PC-9 (cell line): ENCODE results near the gene C3orf52. TPM values are rescaled to one million over a fixed set of nuclear protein-coding genes. Genes with fewer than 3 reads are reported as not detected.

Experiments used
- BruUV-seq: library from RNA; stranded (reverse); fragments of 400-500 nt; replicated peaks from 2 replicates; lab custom pipeline; 2021; lab: Mats Ljungman, UMichigan
- CTCF ChIA-PET: fragments of 300-600 bp; sonication (Branson Sonifier 250); formaldehyde crosslinking; loops from one replicate; lab custom pipeline; 2022; ENCODE audit warnings: antibody characterized with exemption; lab: Charles Lee
- POLR2A ChIA-PET: fragments of 300-600 bp; sonication (Branson Sonifier 250); formaldehyde crosslinking; loops from one replicate; lab custom pipeline; 2022; ENCODE audit warnings: antibody characterized with exemption; ENCODE audit not compliant: unreplicated experiment; lab: Charles Lee
- DNase-seq, 2 experiments: peaks; one replicate each; pipeline versions ENCODE4 v3.0.0 to v3.0.0-alpha.2; 2015 to 2022; ENCODE audit warnings: mixed read lengths in 1 of 2
- H2AFZ ChIP-seq: fragments of 200-600 bp; sonication (generic); 2 replicates; pipeline ENCODE4 v1.8.1; 2017; ENCODE audit warnings: antibody characterized with exemption
- H3F3A ChIP-seq: fragments of 200-600 bp; sonication (generic); 2 replicates; pipeline ENCODE4 v1.8.1; 2017; ENCODE audit warnings: antibody characterized with exemption, mild to moderate bottlenecking, low read depth; ENCODE audit not compliant: insufficient read depth
- H3K27ac ChIP-seq: fragments of 200-600 bp; sonication (generic); 2 replicates; pipeline ENCODE4 v1.6.1; 2016; ENCODE audit warnings: mixed run types
- H3K27me3 ChIP-seq: fragments of 200-600 bp; sonication (generic); 2 replicates; pipeline ENCODE4 v1.6.1; 2016; ENCODE audit warnings: low read depth, mixed run types; ENCODE audit not compliant: insufficient read depth
- H3K36me3 ChIP-seq: fragments of 200-600 bp; sonication (generic); 2 replicates; pipeline ENCODE4 v1.6.1; 2016; ENCODE audit warnings: low read depth, mixed run types
- H3K4me1 ChIP-seq: fragments of 200-600 bp; sonication (generic); replicated peaks from 2 replicates; pipeline ENCODE4 v1.6.1; 2016; ENCODE audit warnings: mixed run types; ENCODE audit not compliant: insufficient read depth
- H3K4me2 ChIP-seq: fragments of 200-600 bp; sonication (generic); 2 replicates; pipeline ENCODE4 v1.6.1; 2017; ENCODE audit warnings: mixed run types
- H3K4me3 ChIP-seq: fragments of 200-600 bp; sonication (generic); 2 replicates; pipeline ENCODE4 v1.6.1; 2016; ENCODE audit warnings: mixed run types
- H3K79me2 ChIP-seq: fragments of 200-600 bp; sonication (generic); 2 replicates; pipeline ENCODE4 v1.6.1; 2017; ENCODE audit warnings: low read depth, mixed run types
- H3K9me2 ChIP-seq: fragments of 200-600 bp; sonication (generic); 2 replicates; pipeline ENCODE4 v1.8.1; 2017; ENCODE audit warnings: mild to moderate bottlenecking; ENCODE audit not compliant: insufficient read depth
- H3K9me3 ChIP-seq: fragments of 200-600 bp; sonication (generic); 2 replicates; pipeline ENCODE4 v1.8.1; 2016; ENCODE audit warnings: low read depth; ENCODE audit not compliant: insufficient read depth
- H4K20me1 ChIP-seq: fragments of 200-600 bp; sonication (generic); 2 replicates; pipeline ENCODE4 v1.8.1; 2017; ENCODE audit not compliant: insufficient read depth
- EZH2 ChIP-seq: fragments of 200-600 bp; sonication (generic); IDR thresholded peaks from 2 replicates; pipeline ENCODE4 v1.8.0; 2017; ENCODE audit warnings: antibody characterized with exemption, low read depth
- intact Hi-C: fragments of 100-400 bp; cut with micrococcal nuclease; formaldehyde crosslinking; loops from one replicate; pipeline ENCODE4 v1.10.0; 2022; ENCODE audit not compliant: unreplicated experiment
- total RNA-seq: library from RNA; stranded (reverse); gene quantifications from 2 replicates; pipeline ENCODE4 v1.2.3, GENCODE V29; 2021
- TF ChIP-seq, protein P1 (sequence below): fragments of 200-600 bp; sonication (generic); conservative IDR thresholded peaks from 2 replicates; pipeline ENCODE4 v1.6.1; 2017; ENCODE audit warnings: mixed run types, antibody characterized with exemption, mild to moderate bottlenecking, moderate library complexity

Gene C3orf52
- total RNA-seq, 1 experiment from 2014 or later, result 7.5 TPM

DNA sequence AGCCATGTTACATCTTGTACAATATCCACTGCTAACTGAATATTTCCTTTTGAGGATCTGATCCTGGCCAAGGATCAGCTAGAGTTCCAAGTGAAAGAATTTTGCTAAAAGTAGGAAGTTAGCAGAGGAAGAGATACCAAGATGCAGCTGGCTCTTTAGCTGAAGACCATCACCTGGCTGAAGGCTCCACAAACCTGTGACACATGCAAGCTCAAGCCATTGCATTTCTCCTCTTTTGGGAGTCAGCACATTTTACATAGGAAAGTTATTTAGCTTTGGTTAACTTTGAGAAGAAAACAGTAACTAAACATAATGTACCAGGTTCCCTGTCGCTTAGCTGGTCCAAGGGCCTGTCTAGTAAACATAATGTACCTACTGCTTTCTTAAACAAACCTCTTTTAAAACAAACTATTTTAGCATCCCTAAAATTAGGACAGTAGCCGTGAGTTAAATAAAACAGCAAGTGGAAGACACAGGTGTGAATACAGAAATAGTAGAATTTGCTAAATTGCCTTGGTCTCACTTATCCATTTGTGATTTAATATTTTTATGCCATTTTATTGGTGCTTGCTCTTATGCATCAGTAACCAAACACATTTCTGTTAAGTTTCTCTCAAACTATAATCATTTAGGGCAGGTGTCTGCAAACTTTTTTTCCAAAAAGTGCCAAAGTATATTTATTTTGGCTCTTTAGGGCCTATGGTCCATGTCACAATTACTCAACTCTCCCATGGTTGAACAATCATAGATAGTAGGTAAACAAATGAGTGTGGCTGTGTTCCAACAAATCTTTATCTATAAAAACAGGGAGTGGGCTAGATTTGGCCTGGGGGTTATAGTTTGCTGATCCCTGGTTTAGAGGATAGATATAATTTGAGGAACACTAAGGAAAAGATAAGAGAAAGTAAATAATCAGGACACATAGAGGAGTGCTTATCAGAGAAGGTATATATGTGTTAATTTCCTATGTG is 35.7 kb downstream of the C3orf52 start:
- H3K4me3 ChIP-seq, result no peak overlapping the region
- no peaks in the 10 kb centered on the region for H3K36me3 ChIP-seq
- DNase-seq, result no peak
- no peaks in the 10 kb centered on the region for H3K9me3 ChIP-seq
- H3K79me2 ChIP-seq, result no peaks in the 10 kb centered on the region
- no peak overlapping the region for H3K4me2 ChIP-seq
- H3K27ac ChIP-seq, result no peak overlapping the region
- H3F3A ChIP-seq, result no peaks in the 10 kb centered on the region; the same call in 1 of the 2 replicates
- BruUV-seq, result no TSS peak
- no peaks in the 10 kb centered on the region for H3K9me2 ChIP-seq
- peaks cover 8% of the 10 kb centered on the region for H3K4me1 ChIP-seq
- POLR2A ChIA-PET, result no interaction called here
- H4K20me1 ChIP-seq, result no peaks in the 10 kb centered on the region
- intact Hi-C loops, result no loop called here
- no peak for TF ChIP-seq EZH2
- TF ChIP-seq, protein P1, sequence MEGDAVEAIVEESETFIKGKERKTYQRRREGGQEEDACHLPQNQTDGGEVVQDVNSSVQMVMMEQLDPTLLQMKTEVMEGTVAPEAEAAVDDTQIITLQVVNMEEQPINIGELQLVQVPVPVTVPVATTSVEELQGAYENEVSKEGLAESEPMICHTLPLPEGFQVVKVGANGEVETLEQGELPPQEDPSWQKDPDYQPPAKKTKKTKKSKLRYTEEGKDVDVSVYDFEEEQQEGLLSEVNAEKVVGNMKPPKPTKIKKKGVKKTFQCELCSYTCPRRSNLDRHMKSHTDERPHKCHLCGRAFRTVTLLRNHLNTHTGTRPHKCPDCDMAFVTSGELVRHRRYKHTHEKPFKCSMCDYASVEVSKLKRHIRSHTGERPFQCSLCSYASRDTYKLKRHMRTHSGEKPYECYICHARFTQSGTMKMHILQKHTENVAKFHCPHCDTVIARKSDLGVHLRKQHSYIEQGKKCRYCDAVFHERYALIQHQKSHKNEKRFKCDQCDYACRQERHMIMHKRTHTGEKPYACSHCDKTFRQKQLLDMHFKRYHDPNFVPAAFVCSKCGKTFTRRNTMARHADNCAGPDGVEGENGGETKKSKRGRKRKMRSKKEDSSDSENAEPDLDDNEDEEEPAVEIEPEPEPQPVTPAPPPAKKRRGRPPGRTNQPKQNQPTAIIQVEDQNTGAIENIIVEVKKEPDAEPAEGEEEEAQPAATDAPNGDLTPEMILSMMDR, result no peak
- H2AFZ ChIP-seq, result no peak overlapping the region
- no peaks in the 10 kb centered on the region for H3K27me3 ChIP-seq
- CTCF ChIA-PET, result interaction anchor here (0.9 kb wide), 1 partner anchor 10 kb away, joined by 4 read pairs; no protein-coding TSS in a partner anchor

DNA sequence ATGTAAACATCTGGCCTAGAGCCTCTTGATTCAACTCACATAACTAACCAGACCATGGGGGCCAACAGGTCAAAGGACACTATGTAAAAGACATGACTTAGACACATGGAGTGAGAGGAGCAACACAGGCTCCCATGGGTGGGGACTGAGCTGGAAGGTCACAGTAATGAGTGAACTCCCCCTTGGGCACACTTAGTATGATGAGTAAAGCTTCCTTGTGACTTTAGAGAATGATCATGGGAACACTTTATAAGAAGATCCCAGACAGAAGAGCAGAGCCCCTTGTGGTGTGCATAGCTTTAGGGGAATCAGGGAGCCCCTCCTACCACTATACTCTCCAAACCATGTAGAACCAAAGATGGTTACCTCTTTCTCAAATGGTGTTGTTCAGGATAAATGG is 36.7 kb downstream of the C3orf52 start:
- DNase-seq, result no peak
- intact Hi-C loops, result no loop called here
- BruUV-seq, result no TSS peak
- H3K4me3 ChIP-seq, result no peak overlapping the region
- H4K20me1 ChIP-seq, result no peaks in the 10 kb centered on the region
- H3K36me3 ChIP-seq, result no peaks in the 10 kb centered on the region
- no peak overlapping the region for H2AFZ ChIP-seq
- H3F3A ChIP-seq, result peaks cover 2% of the 10 kb centered on the region; the same call in 1 of the 2 replicates
- H3K79me2 ChIP-seq, result no peaks in the 10 kb centered on the region
- ChIA-PET POLR2A (no interaction called here), CTCF (no interaction called here)
- H3K27ac ChIP-seq, result no peak overlapping the region
- H3K9me3 ChIP-seq, result no peaks in the 10 kb centered on the region
- H3K27me3 ChIP-seq, result no peaks in the 10 kb centered on the region
- no peak overlapping the region for H3K4me2 ChIP-seq
- no peaks in the 10 kb centered on the region for H3K9me2 ChIP-seq
- H3K4me1 ChIP-seq, result peaks cover 11% of the 10 kb centered on the region
- TF ChIP-seq, protein P1, result no peak
- TF ChIP-seq EZH2, result no peak

DNA sequence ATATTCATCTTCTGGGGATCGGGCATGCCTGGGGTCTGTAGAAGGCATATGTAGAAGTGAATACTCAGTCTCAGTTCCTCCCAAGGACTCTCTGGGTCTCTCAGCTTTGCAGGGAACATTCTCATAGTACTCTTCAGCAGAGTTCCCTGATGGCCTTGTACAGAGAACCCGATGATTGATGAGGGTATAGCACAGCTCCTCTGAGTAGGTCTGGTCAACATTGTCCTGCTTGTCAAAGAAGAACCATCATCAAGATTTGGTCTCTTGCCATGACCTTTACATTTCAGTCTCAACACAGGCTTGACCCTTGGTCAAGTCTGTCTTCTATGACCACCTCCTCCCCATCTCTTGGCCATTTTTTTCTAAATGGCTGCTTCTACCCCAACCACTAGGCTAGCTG is 37.4 kb downstream of the C3orf52 start:
- Histone ChIP-seq H3K9me3 (no peaks in the 10 kb centered on the region), H3F3A (peaks cover 8% of the 10 kb centered on the region), H3K9me2 (no peaks in the 10 kb centered on the region), H3K36me3 (no peaks in the 10 kb centered on the region), H3K79me2 (no peaks in the 10 kb centered on the region), H3K27ac (no peak overlapping the region), H2AFZ (no peak overlapping the region), H3K4me2 (no peak overlapping the region), H3K4me3 (no peak overlapping the region), H3K4me1 (peaks cover 18% of the 10 kb centered on the region), H3K27me3 (no peaks in the 10 kb centered on the region), H4K20me1 (no peaks in the 10 kb centered on the region)
- TF ChIP-seq, protein P1, result no peak
- TF ChIP-seq EZH2, result no peak
- POLR2A ChIA-PET, result no interaction called here
- CTCF ChIA-PET, result interaction anchor here (0.6 kb wide), 1 partner anchor 74 kb away, joined by 3 read pairs; no protein-coding TSS in a partner anchor
- no TSS peak for BruUV-seq
- intact Hi-C loops, result no loop called here
- no peak for DNase-seq
